Transverse colon (tissue), 4 donors: ENCODE results near the gene COX6A2. TPM values are rescaled to one million over a fixed set of nuclear protein-coding genes. Genes with fewer than 3 reads are reported as not detected.
A peak's percentile ranks its signal among the peaks of the same experiment; 100 is the strongest.

ENCODE experiments used
- DNase-seq: peaks from one replicate; pipeline ENCODE4 v3.0.0-alpha.2; 2019
- H3K27ac ChIP-seq, 4 donors: fragments of 200-600 bp; sonication (generic); 2 replicates each; pipeline ENCODE4 v1.5.1; 2016 to 2018; ENCODE audit warnings: inconsistent platforms in 4 of 4
- H3K27me3 ChIP-seq: fragments of 200-600 bp; sonication (generic); 2 replicates; pipeline ENCODE4 v1.5.1; 2017; ENCODE audit warnings: inconsistent platforms
- H3K36me3 ChIP-seq, 4 donors: fragments of 200-600 bp; sonication (generic); 2 replicates each; pipeline ENCODE4 v1.5.1; 2017 to 2019; ENCODE audit warnings: inconsistent platforms in 4 of 4
- H3K4me1 ChIP-seq, 4 donors: fragments of 200-600 bp; sonication (generic); 2 replicates each; pipeline ENCODE4 v1.5.1; 2017 to 2020; ENCODE audit warnings: inconsistent platforms in 4 of 4
- H3K4me3 ChIP-seq, 4 donors: fragments of 200-600 bp; sonication (generic); 1 replicate in 1 of 4; 2 replicates in 3 of 4; pipeline versions ENCODE4 v1.5.1 to v1.6.1; 2017 to 2019; ENCODE audit warnings: inconsistent platforms in 4 of 4
- H3K9me3 ChIP-seq, 2 donors: fragments of 200-600 bp; sonication (generic); 2 replicates each; pipeline ENCODE4 v1.5.1; 2017 to 2019; ENCODE audit warnings: inconsistent platforms in 2 of 2
- CTCF ChIP-seq, 5 experiments: fragments of 200-600 bp in 3 of 5; fragments of 450-650 bp in 2 of 5; sonication (generic) in 3 of 5; IDR thresholded peaks; 1 replicate in 2 of 5; 2 replicates in 3 of 5; pipeline ENCODE4 v1.5.1; 2016 to 2017; ENCODE audit warnings: antibody characterized with exemption in 5 of 5, inconsistent platforms in 3 of 5, mild to moderate bottlenecking in 2 of 5, moderate library complexity in 1 of 5
- EP300 ChIP-seq: sonication (generic); formaldehyde crosslinking; IDR thresholded peaks from one replicate; pipeline ENCODE4 v1.6.1; 2017; ENCODE audit warnings: antibody characterized with exemption, low read depth
- POLR2A ChIP-seq: fragments of 450-650 bp; IDR thresholded peaks from one replicate; pipeline ENCODE4 v1.6.1; 2016; ENCODE audit warnings: antibody characterized with exemption, mild to moderate bottlenecking, moderate library complexity
- POLR2AphosphoS5 ChIP-seq, 3 donors: sonication (generic); formaldehyde crosslinking; IDR thresholded peaks; one replicate each; pipeline ENCODE4 v1.6.1; 2016; ENCODE audit warnings: antibody characterized with exemption in 3 of 3
- WGBS, 2 donors: methylation state at CpG; one replicate each; pipeline ENCODE4 v1.1.5; 2018; ENCODE audit warnings: low coverage in 1 of 2; 5-methylcytosine and 5-hydroxymethylcytosine counted together
- in situ Hi-C, 4 donors: fragments of 200-750 bp; cut with MboI; loops; one replicate each; pipeline versions ENCODE4 v1.15.0 to v1.15.1; 2017; ENCODE audit warnings: low sequenced_read_pairs in 3 of 4, low pct_ligation_motif_present in 1 of 4, low pct_unique_long_range_greater_than_20kb in 1 of 4
- intact Hi-C: fragments of 100-400 bp; cut with DNase I; formaldehyde crosslinking; loops from one replicate; pipeline ENCODE4 v1.15.1; 2023; ENCODE audit warnings: low total_unique reads
- total RNA-seq, 4 donors: library from RNA; depleted of rRNA; stranded (reverse); fragments of >200 nt; gene quantifications; one replicate each; pipeline ENCODE4 v1.1.0, GENCODE V29; 2016

Gene COX6A2
- total RNA-seq, 4 donors from 2014 or later = not detected

- Histone ChIP-seq H3K9me3 (no peaks in the 10 kb centered on the region), H3K27ac (peak overlapping the region in 1 of 4 donors; percentile 97), H3K36me3 (peaks cover 0 to 10% (median 2%) of the 10 kb centered on the region in 4 donors), H3K27me3 (no peaks in the 10 kb centered on the region), H3K4me1 (peaks cover 22 to 29% (median 28%) of the 10 kb centered on the region in 4 donors), H3K4me3 (no peak overlapping the region)
- TF ChIP-seq CTCF (IDR thresholded peaks at IDR 0.05) (no peak), POLR2A (no peak), POLR2AphosphoS5 (IDR thresholded peaks at IDR 0.05) (no peak)
- no peak for DNase-seq
- intact Hi-C loops (no loop called here), in situ Hi-C loops (loop anchor here in 2 of 4 donors (25.0 kb wide), 2 partner anchors 426 to 474 kb away; partner anchors contain the start of gene HSD3B7 (in 1 of the 2))
- 85 to 91% methylated on average over 6 to 10 of the region's 10 CpGs for WGBS, 2 donors
Observed at GRCh38 chr16:31461201-31461920, 33.2 kb upstream of the COX6A2 start.

GRCh38 chr16:31460582-31461002 is 32.4 kb upstream of the COX6A2 start:
- in situ Hi-C loops = loop anchor here in 2 of 4 donors (25.0 kb wide), 2 partner anchors 427 to 473 kb away; partner anchors contain the start of gene HSD3B7 (in 1 of the 2)
- WGBS, 2 donors = 38 to 45% methylated on average over 7 to 8 of the region's 8 CpGs
- H3K4me3 ChIP-seq = peak overlapping the region in 1 of 4 donors; percentile 73

GRCh38 chr16:31459687-31460581 is 31.8 kb upstream of the COX6A2 start:
- peak; percentile 10 to 89 (median 58) for TF ChIP-seq POLR2AphosphoS5 (IDR thresholded peaks at IDR 0.05)
- no peak for TF ChIP-seq EP300
- Histone ChIP-seq H3K4me3 (peak overlapping the region; percentile 73 to 97 (median 78)), H3K4me1 (peaks cover 25 to 42% (median 39%) of the 10 kb centered on the region in 4 donors), H3K36me3 (peaks cover 0 to 4% (median 2%) of the 10 kb centered on the region in 4 donors), H3K9me3 (no peaks in the 10 kb centered on the region), H3K27me3 (no peaks in the 10 kb centered on the region), H3K27ac (peak overlapping the region; percentile 97 to 99 (median 98))
- 2 to 7% methylated on average over 7 to 45 of the region's 61 CpGs for WGBS, 2 donors
- in situ Hi-C loops (loop anchor here in 2 of 4 donors (25.0 kb wide), 2 partner anchors 427 to 473 kb away; partner anchors contain the start of gene HSD3B7 (in 1 of the 2)), intact Hi-C loops (no loop called here)
- peak; percentile 100 for DNase-seq

More at GRCh38 chr16:31460582-31461002, 32.4 kb upstream of the COX6A2 start:
- TF ChIP-seq POLR2AphosphoS5 (IDR thresholded peaks at IDR 0.05) (no peak), CTCF (IDR thresholded peaks at IDR 0.05) (peak; percentile 54 to 70 (median 67)), POLR2A (no peak)
- Histone ChIP-seq H3K27me3 (no peaks in the 10 kb centered on the region), H3K36me3 (peaks cover 0 to 7% (median 2%) of the 10 kb centered on the region in 4 donors), H3K27ac (peak overlapping the region; percentile 97 to 99 (median 98)), H3K9me3 (no peaks in the 10 kb centered on the region), H3K4me1 (peaks cover 22 to 36% (median 33%) of the 10 kb centered on the region in 4 donors)
- DNase-seq = no peak
- intact Hi-C loops = no loop called here

- intact Hi-C loops = no loop called here
Observed at GRCh38 chr16:31458844-31459686, 30.9 kb upstream of the COX6A2 start, which contains the start of gene ARMC5. Gene ARMC5, plus strand, starts transcription at chr16:31459501. Its CDS starts 24 bp downstream, at chr16:31459525.

More at GRCh38 chr16:31458844-31459686, 30.9 kb upstream of the COX6A2 start, which contains the start of gene ARMC5:
- no peak for TF ChIP-seq EP300
- peak; percentile 65 for TF ChIP-seq POLR2A
- TF ChIP-seq CTCF (IDR thresholded peaks at IDR 0.05) = peak; percentile 45 to 80 (median 60)
- TF ChIP-seq POLR2AphosphoS5 (IDR thresholded peaks at IDR 0.05) = peak; percentile 68 to 93 (median 72)
- Histone ChIP-seq H3K36me3 (no peaks in the 10 kb centered on the region), H3K4me3 (peak within 1 kb of the TSS; percentile 73 to 97 (median 78)), H3K27me3 (no peaks in the 10 kb centered on the region), H3K4me1 (peaks cover 25 to 50% (median 44%) of the 10 kb centered on the region in 4 donors), H3K9me3 (no peaks in the 10 kb centered on the region), H3K27ac (peak within 1 kb of the TSS; percentile 97 to 99 (median 98))
- DNase-seq = peak; percentile 98
- in situ Hi-C loops = loop anchor here in 2 of 4 donors (25.0 kb wide), 2 partner anchors 428 to 472 kb away; partner anchors contain the start of gene HSD3B7 (in 1 of the 2)
- 1% methylated on average over 75 of the region's 91 CpGs; no CpG with 5 or more reads in 1 of the 2 donors for WGBS, 2 donors
